Upper lobe of left lung (tissue), 4 donors: ENCODE results near the gene MARS1.

Experiments
- CTCF ChIP-seq, 6 experiments: fragments of 450-650 bp in 4 of 6; fragments of 200-600 bp in 2 of 6; sonication (generic) in 2 of 6; IDR thresholded peaks; one replicate each; pipeline ENCODE4 v1.5.1; 2016 to 2019; ENCODE audit warnings: antibody characterized with exemption in 6 of 6
- POLR2A ChIP-seq, 4 donors: fragments of 450-650 bp; IDR thresholded peaks; one replicate each; pipeline ENCODE4 v1.5.1; 2016 to 2017; ENCODE audit warnings: antibody characterized with exemption in 4 of 4, mild to moderate bottlenecking in 2 of 4
- POLR2AphosphoS5 ChIP-seq, 2 donors: sonication (generic); formaldehyde crosslinking; IDR thresholded peaks; one replicate each; pipeline ENCODE4 v1.5.1; 2017; ENCODE audit warnings: antibody characterized with exemption in 2 of 2

- TF ChIP-seq CTCF (IDR thresholded peaks at IDR 0.05) (no peak), POLR2A (IDR thresholded peaks at IDR 0.05) (no peak), POLR2AphosphoS5 (IDR thresholded peaks at IDR 0.05) (no peak)
These were observed 26.0 kb upstream of the MARS1 start for GRCh38 chr12:57461917-57462250.
